Activated CD4-positive, alpha-beta T cell treated with anti-CD3 and anti-CD28 coated beads, Interleukin-2, amount 10 ng/mL, durations not matched to agents 24 days and 14 days (primary cell): Measurements from ENCODE around the gene TMEM217. TPM values are rescaled to one million over a fixed set of nuclear protein-coding genes. Genes with fewer than 3 reads are reported as not detected.
"Not testable (repeated sequence)": the region's sequence is repeated elsewhere in the genome, so short reads cannot be mapped to it uniquely, and the experiment has no call there.

Experiments used
- DNase-seq: peaks from one replicate; pipeline ENCODE4 v3.0.0; 2022
- H3K27ac Mint-ChIP-seq: one replicate; pipeline ENCODE4 v1.8.0; 2022; ENCODE audit warnings: mild to moderate bottlenecking, mixed read lengths
- H3K27me3 Mint-ChIP-seq: one replicate; pipeline ENCODE4 v1.8.0; 2022; ENCODE audit warnings: mixed read lengths
- H3K36me3 Mint-ChIP-seq: one replicate; pipeline ENCODE4 v1.8.0; 2022; ENCODE audit warnings: low read depth, mild to moderate bottlenecking, mixed read lengths
- H3K4me1 Mint-ChIP-seq: one replicate; pipeline ENCODE4 v1.8.0; 2021; ENCODE audit warnings: mixed read lengths
- H3K4me3 Mint-ChIP-seq: one replicate; pipeline ENCODE4 v1.8.0; 2022; ENCODE audit warnings: mild to moderate bottlenecking, moderate library complexity, mixed read lengths
- H3K9me3 Mint-ChIP-seq: one replicate; pipeline ENCODE4 v1.8.0; 2021; ENCODE audit warnings: mixed read lengths
- intact Hi-C: fragments of 100-400 bp; cut with micrococcal nuclease; formaldehyde crosslinking; loops from one replicate; pipeline ENCODE4 v1.15.1; 2023
- total RNA-seq: library from RNA; stranded (reverse); gene quantifications from 2 replicates; pipeline ENCODE4 v1.2.3, GENCODE V29; 2022

TMEM217 gene
- total RNA-seq, 1 donor from 2014 or later, result 4.1 TPM

DNA sequence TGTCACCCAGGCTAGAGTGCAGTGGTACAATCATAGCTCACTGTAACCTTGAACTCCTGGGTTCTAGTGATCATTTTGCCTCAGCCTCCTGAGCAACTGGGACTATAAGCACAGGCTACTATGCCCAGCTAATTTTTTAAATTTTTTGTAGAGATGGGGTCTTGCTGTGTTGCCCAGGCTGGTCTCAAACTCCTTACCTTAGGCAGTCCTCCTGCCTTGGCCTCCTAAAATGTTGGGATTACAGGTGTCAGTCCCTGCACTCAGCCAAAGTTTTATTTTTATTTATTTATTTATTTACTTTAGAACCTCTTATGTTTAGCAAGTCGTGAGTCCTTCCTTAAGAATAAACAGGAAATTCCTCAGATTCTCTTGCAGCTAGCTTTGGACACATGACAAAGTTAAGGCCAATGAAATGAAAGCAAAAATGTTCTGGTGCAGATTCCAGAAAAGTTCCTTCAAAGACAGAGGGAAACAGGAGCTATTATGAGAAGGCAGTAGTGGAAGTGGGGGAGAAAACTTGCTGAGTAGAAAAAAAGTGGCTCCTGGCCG, 68.9 kb downstream of the TMEM217 start:
- Mint-ChIP-seq H3K9me3 (peaks cover 5% of the 10 kb centered on the region), H3K27ac (peak overlapping the region; percentile 84), H3K4me1 (peaks cover 53% of the 10 kb centered on the region), H3K27me3 (no peaks in the 10 kb centered on the region), H3K4me3 (peak overlapping the region; percentile 47), H3K36me3 (peaks cover 8% of the 10 kb centered on the region)
- no peak for DNase-seq
- intact Hi-C loops, result no loop called here

- peak overlapping the region; percentile 58 for H3K4me3 Mint-ChIP-seq
- peak overlapping the region; percentile 93 for H3K27ac Mint-ChIP-seq
- no peaks in the 10 kb centered on the region for H3K9me3 Mint-ChIP-seq
- peaks cover 59% of the 10 kb centered on the region for H3K4me1 Mint-ChIP-seq
- peaks cover 8% of the 10 kb centered on the region for H3K36me3 Mint-ChIP-seq
- peak; percentile 70 for DNase-seq
- no peaks in the 10 kb centered on the region for H3K27me3 Mint-ChIP-seq
- intact Hi-C loops, result no loop called here
Observed at GRCh38 chr6:37187321-37188022, 70.5 kb downstream of the TMEM217 start.

DNA sequence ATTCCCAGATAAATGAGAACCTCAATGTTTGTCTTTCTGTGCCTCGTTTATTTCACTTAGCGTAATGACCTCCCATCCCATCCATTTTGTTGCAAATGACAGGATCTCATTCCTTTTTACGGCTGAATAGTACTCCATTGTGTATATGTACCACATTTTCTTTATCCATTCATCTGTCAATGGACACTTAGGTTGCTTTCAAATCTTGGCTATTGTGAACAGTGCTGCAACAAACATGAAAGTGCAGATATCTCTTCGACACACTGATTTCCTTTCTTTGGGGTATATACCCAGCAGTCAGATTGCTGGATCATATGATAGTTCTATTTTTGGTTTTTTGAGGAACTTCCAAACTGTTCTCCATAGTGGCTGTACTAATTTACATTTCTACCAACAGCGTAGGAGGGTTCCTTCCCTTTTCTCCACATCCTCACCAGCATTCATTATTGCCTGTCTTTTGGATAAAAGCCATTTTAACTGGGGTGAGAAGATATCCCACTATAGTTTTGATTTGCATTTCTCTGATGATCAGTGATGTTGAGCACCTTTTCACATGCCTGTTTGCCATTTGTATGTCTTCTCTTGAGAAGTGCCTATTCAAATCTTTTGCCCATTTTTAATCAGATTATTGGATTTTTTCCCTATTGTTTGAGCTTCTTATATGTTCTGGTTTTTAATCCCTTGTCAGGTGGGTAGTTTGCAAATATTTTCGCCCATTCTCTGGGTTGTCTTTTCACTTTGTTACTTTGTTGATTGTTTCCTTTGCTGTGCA, 71.8 kb downstream of the TMEM217 start:
- H3K9me3 Mint-ChIP-seq, H3K27me3 Mint-ChIP-seq, DNase-seq, H3K36me3 Mint-ChIP-seq, intact Hi-C loops: not testable (repeated sequence)
- H3K27ac Mint-ChIP-seq, result peak overlapping the region; percentile 84
- H3K4me3 Mint-ChIP-seq, result peak overlapping the region; percentile 35
- H3K4me1 Mint-ChIP-seq, result peaks cover 59% of the 10 kb centered on the region

DNA sequence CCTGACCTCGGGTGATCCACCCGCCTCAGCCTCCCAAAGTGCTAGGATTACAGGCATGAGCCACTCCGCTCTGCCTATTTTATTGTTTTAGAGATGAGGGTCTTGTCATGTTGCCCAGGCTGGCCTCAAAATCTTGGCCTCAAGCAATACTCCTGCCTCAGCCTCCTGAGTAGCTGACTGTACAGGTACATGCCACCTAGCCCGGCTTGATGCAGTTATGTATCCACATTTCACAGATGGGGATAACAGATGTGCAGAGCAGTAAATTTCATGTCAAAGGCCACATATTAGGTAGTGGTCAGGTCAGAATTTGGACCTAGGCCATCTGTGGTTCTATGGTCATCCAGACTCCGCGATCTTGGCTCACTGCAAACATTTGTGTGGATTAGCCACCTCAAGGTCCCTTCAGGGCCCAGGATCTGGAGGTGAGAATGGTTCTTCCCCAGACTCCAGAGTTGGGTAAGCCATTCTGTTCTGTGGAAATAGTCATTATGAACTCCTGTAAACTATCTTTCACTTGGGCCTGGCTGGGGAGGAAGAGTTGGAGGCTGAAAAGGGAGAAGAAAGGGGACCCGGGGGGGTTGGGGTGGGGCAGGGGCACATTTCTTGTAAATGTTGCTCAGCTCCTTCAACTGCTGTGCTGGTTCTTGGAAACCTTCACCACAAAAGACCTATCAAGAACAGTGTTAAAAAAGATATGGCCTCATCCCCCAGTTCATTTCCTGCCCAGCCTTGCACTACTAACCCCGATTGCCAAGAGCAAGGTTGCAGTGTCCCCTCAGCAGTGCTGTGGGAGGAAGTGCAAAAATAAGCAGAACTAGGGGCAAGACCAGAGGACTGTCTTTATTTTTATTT, 75.0 kb downstream of the TMEM217 start:
- DNase-seq, result peak; percentile 93
- Mint-ChIP-seq H3K27ac (peak overlapping the region; percentile 98), H3K4me3 (peak overlapping the region; percentile 74), H3K36me3 (peaks cover 6% of the 10 kb centered on the region), H3K27me3 (no peaks in the 10 kb centered on the region), H3K9me3 (no peaks in the 10 kb centered on the region), H3K4me1 (peaks cover 55% of the 10 kb centered on the region)
- intact Hi-C loops, result loop anchor here (1.0 kb wide), 2 partner anchors 10 to 27 kb away; no protein-coding TSS in a partner anchor

DNA sequence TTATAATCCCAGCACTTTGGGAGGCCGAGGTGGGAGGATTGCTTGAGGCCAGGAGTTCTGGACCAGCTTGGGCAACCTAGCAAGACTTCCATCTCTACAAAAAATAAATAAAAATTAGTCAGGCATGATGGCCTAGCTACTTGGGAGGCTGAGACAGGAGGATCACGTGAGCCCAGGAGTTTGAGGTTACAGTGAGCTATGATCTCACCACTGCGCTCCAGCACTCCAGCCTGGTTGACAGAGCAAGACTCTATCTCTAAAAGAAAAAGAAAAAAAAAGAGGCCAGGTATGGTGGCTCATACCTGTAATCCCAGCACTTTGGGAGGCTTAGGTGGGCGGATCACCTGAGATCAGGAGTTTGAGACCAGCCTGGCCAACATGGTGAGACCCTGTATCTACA, 77.3 kb downstream of the TMEM217 start:
- intact Hi-C loops, H3K9me3 Mint-ChIP-seq, H3K27me3 Mint-ChIP-seq, H3K4me3 Mint-ChIP-seq, DNase-seq: not testable (repeated sequence)
- Mint-ChIP-seq H3K36me3 (peaks cover 20% of the 10 kb centered on the region), H3K27ac (peak overlapping the region; percentile 51), H3K4me1 (peaks cover 61% of the 10 kb centered on the region)

GRCh38 chr6:37180075-37180474, 77.9 kb downstream of the TMEM217 start:
- intact Hi-C loops, result no loop called here
- Mint-ChIP-seq H3K4me1 (peaks cover 63% of the 10 kb centered on the region), H3K9me3 (no peaks in the 10 kb centered on the region), H3K4me3 (no peak overlapping the region), H3K27ac (peak overlapping the region; percentile 56), H3K27me3 (no peaks in the 10 kb centered on the region), H3K36me3 (peaks cover 25% of the 10 kb centered on the region)
- no peak for DNase-seq

GRCh38 chr6:37177935-37178517, 79.9 kb downstream of the TMEM217 start:
- intact Hi-C loops, result no loop called here
- Mint-ChIP-seq H3K27me3 (no peaks in the 10 kb centered on the region), H3K4me1 (peaks cover 74% of the 10 kb centered on the region), H3K4me3 (no peak overlapping the region), H3K27ac (peak overlapping the region; percentile 72), H3K36me3 (peaks cover 46% of the 10 kb centered on the region), H3K9me3 (no peaks in the 10 kb centered on the region)
- DNase-seq, result no peak

DNA sequence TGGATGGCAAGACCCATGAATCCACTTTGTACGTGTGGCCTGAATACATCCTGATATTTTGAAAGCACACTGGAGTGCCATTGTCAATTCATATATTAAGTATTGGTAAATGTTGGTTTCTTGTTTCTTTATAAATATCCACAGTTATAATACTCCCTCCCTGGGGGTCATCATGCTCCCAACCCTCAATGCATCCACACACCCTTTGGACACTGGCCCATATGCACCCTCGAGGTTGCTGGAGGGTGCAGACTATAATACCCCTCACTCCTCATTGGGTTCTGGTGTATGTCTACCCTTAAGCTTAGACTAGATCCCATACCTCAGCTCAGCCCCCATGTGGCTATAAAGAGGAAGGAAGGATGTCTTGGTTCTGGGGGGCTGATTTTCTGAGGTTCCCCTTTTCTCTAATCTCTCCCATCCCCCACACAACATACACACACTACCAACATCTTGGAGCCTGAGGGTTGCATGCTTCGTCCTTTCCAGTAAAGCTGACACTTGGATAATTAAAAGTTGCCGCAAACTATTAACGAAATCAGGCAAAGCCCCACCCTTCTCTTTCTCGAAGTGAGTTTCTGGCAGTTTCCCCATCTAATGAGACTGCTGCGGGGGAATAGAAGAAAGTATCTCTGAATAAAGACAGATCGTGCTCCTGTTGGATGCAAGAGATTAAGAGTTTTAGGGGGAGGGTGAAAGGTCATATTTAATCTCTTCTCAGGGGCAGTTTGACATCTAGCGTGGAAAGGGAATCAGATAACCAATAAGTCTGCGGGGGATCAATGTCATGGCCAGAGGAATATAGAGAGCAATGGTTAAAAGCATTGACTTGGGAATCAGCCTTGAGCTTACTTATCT, 80.6 kb downstream of the TMEM217 start:
- Mint-ChIP-seq H3K27me3 (no peaks in the 10 kb centered on the region), H3K9me3 (no peaks in the 10 kb centered on the region), H3K27ac (peak overlapping the region; percentile 72), H3K4me1 (peaks cover 74% of the 10 kb centered on the region), H3K36me3 (peaks cover 53% of the 10 kb centered on the region), H3K4me3 (peak overlapping the region; percentile 20)
- intact Hi-C loops, result no loop called here
- no peak for DNase-seq

- Mint-ChIP-seq H3K9me3 (no peaks in the 10 kb centered on the region), H3K4me3 (peak overlapping the region; percentile 93), H3K27ac (peak overlapping the region; percentile 94), H3K27me3 (no peaks in the 10 kb centered on the region), H3K4me1 (peaks cover 74% of the 10 kb centered on the region), H3K36me3 (peaks cover 60% of the 10 kb centered on the region)
- no peak for DNase-seq
- intact Hi-C loops, result no loop called here
Observed at GRCh38 chr6:37176268-37177076, 81.5 kb downstream of the TMEM217 start.

DNA sequence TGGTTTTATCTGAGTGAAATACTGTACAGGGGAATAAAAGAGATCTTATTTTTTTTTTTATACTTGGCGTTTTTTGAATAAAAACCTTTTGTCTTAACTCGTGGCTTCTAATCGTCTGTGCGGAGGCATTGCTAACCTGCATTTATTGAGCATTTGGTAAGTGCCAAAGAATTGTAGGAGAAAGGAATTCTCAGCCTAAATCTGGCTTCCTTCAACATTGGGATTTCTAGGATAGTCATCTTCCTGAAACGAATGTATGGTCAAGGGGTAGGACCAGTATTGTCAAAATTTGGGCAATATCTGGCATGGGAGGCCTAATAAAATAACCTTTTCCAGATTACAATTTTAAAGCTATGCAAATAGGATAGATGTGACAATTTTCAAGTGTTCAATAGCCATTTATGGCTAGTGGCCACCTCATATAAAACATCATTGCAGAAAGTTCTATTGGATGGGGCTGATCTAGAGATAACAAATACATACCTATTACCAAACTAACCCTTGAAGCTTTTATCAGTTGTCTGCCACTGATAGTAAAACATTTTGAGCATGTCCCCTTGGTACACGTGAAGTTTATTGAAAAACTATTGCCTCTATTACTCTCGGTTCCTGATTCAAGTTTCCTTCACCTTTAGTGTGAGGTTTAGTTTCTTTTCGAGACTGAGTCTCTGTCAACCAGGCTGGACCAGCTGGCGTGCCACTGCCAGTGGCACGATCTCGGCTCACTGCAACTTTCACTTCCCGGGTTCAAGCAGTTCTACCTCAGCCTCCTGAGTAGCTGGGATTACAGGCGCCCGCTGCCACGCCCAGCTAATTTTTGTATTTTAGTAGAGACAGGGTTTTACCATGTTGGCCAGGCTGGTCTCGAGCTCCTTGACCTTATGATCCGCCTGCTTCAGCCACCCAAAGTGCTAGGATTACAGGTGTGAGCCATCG, 82.3 kb downstream of the TMEM217 start:
- Mint-ChIP-seq H3K27me3 (no peaks in the 10 kb centered on the region), H3K4me3 (peak overlapping the region; percentile 93), H3K9me3 (no peaks in the 10 kb centered on the region), H3K4me1 (peaks cover 69% of the 10 kb centered on the region), H3K27ac (peak overlapping the region; percentile 94), H3K36me3 (peaks cover 66% of the 10 kb centered on the region)
- intact Hi-C loops, result no loop called here
- DNase-seq, result no peak
